22Rv1 (cell line): ENCODE measurements around the gene PDE4DIP.
"Not testable (repeated sequence)": the region's sequence is repeated elsewhere in the genome, so short reads cannot be mapped to it uniquely, and the experiment has no call there.

Source experiments
- ZFX ChIP-seq: fragments of 450-650 bp; IDR thresholded peaks from 2 replicates; pipeline ENCODE4 v1.6.1; 2017; ENCODE audit warnings: antibody characterized with exemption, borderline replicate concordance
- TF ChIP-seq, protein P1 (sequence below): fragments of 450-650 bp; IDR thresholded peaks from 2 replicates; pipeline ENCODE4 v1.5.1; 2017; ENCODE audit warnings: mild to moderate bottlenecking

- TF ChIP-seq, protein P1, sequence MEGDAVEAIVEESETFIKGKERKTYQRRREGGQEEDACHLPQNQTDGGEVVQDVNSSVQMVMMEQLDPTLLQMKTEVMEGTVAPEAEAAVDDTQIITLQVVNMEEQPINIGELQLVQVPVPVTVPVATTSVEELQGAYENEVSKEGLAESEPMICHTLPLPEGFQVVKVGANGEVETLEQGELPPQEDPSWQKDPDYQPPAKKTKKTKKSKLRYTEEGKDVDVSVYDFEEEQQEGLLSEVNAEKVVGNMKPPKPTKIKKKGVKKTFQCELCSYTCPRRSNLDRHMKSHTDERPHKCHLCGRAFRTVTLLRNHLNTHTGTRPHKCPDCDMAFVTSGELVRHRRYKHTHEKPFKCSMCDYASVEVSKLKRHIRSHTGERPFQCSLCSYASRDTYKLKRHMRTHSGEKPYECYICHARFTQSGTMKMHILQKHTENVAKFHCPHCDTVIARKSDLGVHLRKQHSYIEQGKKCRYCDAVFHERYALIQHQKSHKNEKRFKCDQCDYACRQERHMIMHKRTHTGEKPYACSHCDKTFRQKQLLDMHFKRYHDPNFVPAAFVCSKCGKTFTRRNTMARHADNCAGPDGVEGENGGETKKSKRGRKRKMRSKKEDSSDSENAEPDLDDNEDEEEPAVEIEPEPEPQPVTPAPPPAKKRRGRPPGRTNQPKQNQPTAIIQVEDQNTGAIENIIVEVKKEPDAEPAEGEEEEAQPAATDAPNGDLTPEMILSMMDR = not testable (repeated sequence)
- TF ChIP-seq ZFX = not testable (repeated sequence)
Measured at GRCh38 chr1:148921047-148921446, 76.8 kb downstream of the PDE4DIP start.
